GM21367 (cell line): ENCODE results near the gene SLC25A27.
A peak's percentile ranks its signal among the peaks of the same experiment; 100 is the strongest.
"Not testable (repeated sequence)": the region's sequence is repeated elsewhere in the genome, so short reads cannot be mapped to it uniquely, and the experiment has no call there.

Experiments used
- ATAC-seq: cut with Tn5 transposase; IDR thresholded peaks from one replicate; pipeline ENCODE4 v1.9.1; 2021; ENCODE audit not compliant: unreplicated experiment

Gene SLC25A27

GRCh38 chr6:46652603-46653438, at the start of gene SLC25A27, which contains the start of gene CYP39A1:
Gene SLC25A27, plus strand, starts transcription at chr6:46652975. Its CDS starts 218 bp downstream, at chr6:46653193.
Gene CYP39A1, minus strand, starts transcription at chr6:46652818. Its CDS starts 236 bp downstream, at chr6:46652582.
- peak; percentile 100 for ATAC-seq

DNA sequence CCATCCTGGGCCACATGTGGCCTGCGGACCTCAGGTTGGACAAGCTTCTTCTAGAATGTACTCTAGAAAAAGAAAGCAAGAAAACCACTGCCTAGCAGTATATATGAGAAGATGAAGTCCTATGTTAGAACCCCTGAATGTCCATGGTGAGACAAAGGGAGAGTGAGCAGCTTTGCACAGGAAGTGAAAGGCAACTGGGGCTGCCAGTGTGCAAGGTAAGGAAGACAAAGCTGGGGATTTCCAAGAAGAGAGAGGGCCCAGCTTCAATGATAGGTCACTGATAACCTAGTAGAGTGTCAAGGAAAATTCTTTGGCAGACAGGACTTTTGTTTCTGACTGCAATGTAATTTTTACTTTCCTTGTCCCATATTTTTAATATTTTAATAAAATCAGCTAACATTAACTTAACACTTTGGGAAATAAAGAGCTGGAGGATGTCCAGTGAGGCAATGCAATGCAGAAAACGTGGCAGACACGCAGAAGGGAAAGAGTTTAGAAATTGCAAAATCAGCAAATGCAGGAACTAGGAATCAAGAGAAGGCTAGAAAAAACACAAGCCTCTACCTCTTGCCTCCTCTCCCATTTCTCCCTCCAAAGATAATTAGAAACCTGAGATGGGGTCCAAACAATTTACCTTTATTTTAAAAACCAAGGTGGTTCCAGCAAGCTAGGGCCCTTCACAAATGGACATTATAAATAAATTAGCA, 47.5 kb upstream of the SLC25A27 start:
- ATAC-seq = no peak

- ATAC-seq = no peak
Observed at GRCh38 chr6:46606338-46606737, 46.4 kb upstream of the SLC25A27 start.

DNA sequence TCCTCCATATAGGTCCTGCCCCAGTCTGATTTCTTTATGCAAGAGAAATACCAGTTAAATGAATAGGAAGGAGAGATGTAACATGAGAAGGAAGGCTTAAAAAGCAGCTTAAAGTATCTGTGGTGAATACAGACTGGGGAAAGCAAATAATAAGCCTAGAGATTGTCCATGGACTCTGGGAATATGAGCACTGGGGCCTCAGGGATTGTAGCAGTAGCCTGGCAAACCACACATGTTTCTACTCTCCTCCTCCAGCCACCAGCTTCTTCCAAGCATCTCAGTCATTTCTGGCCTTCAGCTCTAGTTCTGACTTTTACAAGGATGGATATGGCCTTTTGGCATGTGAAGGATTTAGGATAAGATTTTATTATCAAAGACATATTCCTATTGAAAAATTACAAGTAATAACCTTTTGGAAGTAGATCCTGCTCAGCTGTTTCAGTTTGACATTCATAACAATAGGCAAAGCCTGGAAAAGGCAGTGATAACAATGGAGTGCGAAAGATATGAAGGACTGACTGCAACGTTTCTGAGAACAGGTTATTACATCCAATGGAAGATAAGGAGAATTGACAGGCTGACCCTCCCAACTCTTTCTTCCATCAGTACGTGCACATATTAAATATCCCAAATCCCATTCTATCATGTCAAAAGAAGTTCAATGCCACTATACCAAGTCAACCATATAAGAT, 41.8 kb upstream of the SLC25A27 start:
- ATAC-seq = no peak

- no peak for ATAC-seq
Observed at GRCh38 chr6:46612645-46613044, 40.1 kb upstream of the SLC25A27 start.

GRCh38 chr6:46618726-46619125, 34.0 kb upstream of the SLC25A27 start:
- no peak for ATAC-seq

DNA sequence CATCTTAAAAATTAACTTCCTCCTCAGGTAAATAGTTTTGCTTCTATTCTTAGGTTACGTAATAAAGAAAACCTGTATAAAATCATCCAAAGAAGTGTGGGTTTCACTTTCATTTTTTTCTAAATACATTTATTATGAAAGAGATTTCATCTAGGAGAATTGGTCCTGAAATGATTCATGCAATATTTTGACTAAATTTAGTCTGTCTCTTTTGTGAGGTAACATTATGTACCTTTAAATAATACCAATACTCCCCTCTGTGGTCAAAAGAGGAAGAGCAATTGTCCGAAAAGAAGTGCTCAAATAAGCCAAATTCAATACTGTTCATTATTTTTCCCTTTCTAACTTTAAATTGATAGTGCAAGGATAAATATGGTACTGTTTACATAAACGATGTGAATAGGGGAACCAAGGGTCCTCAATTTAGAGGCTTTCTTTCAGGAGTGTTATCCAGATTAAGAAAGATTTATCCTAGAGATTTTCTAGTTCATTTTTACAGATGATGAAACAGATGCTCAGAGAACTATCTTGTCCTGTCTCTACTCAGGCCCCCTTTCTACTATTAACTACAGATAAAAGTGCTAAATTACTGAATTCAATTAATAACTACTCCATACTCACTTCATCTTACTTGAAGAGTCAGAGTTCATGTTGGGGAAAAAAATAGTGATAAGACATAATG, 26.4 kb upstream of the SLC25A27 start:
- ATAC-seq = peak; percentile 79

DNA sequence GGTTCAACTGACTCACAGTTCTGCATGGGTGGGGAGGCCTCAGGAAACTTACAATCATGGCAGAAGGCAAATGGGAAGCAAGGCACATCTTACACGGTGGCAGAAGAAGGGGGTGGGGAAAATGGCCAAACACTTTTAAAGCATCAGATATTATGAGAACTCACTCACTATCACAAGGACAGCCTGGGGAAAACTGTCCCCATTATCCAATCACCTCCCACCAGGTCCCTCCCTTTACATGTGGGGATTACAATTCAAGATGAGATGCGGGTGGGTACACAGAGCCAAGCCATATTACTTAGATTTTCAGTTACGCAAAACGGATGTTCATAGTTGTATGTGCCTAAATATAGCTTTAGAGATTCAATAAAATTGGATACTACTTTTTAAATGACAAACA, 25.8 kb upstream of the SLC25A27 start:
- ATAC-seq = no peak

DNA sequence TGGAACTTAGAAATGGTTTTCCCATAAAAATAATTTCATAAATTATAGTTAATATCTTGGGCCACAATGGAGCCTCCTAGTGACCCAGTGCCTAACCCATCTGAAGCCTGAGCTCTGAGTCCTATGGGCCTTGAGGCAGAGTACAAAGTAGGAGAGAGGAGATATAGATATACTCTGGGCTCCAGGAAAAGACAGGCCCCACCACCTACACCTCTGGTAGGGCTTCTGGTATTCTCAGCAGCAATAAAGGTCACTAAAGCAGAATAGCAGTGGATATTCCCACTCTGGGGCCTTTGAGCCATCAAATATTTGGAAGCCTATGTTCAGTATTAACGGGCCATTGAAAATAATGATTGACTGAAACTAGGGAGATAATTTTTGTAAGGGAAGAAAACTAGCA, 24.3 kb upstream of the SLC25A27 start:
- ATAC-seq = no peak

DNA sequence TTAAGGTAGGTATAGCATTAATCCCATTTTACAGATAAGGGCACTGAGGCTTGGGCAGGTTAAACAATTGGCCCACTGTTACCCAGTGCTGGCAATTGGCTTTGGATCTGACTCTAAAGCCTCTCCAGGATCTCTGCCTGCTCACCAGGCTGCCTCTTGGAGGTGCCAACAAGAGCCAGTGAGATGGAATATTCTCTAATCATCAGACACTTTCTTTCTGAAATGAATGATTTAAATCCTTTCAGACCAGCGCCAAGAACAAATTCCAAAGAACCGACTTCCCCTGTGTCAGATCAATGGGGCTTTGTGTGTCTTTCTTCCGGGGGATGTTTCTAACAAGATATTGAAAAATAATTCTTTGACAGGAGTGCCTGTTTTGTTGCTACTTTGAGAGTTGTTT, 23.8 kb upstream of the SLC25A27 start:
- no peak for ATAC-seq

DNA sequence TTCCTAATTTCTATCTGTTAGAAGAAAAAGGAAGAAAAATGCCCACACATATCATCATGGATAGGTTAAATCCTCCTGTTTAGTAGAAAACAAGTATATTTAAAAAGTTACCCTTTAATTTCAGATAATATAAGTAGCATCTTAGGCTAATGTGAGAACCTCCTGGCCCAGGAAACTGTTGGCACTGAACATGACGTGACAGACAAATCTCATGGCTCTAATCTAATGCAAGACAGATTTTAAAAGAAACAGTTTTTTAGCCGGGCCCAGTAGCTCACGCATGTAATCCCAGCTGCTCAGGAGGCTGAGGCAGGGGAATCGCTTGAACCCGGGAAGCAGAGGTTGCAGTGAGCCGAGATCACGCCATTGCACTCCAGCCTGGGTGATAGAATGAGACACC, 23.1 kb upstream of the SLC25A27 start:
- no peak for ATAC-seq

GRCh38 chr6:46632053-46632452, 20.7 kb upstream of the SLC25A27 start:
- ATAC-seq = no peak

DNA sequence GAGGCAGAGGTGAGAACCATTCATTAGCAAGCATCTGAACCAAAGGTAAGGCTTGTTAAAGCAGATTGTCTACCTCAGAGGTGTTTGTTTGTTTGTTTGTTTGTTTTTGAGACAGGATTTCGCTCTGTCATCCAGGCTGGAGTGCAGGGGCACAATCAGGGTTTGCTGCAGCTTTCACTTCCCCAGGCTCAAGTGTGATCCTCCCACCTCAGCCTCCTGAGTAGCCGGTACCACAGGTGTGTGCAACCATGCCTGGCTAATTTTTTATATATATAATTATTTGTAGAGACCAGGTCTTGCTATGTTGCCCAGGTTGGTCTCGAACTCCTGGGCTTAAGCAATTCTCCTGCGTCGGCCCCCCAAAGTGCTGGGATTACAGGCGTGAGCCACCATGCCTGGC, 17.3 kb upstream of the SLC25A27 start:
- ATAC-seq = no peak

DNA sequence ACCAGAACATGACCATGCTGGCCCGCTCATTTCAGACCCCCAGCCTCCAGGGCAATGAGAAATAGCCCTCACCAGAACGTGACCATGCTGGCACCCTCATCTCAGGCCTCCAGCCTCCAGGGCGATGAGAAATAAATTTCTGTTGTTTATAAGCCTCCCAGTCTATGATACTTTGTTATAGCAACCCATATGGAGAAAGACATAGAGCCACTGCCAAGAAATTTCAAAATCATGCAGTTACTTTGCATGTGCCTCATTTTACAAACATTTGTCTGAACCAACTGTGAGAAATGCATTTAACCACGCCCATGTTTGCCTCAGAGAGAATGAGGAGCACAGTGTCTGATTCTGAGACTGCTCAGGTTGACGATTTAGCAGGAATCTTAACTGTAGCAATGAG, 15.6 kb upstream of the SLC25A27 start:
- ATAC-seq = no peak

DNA sequence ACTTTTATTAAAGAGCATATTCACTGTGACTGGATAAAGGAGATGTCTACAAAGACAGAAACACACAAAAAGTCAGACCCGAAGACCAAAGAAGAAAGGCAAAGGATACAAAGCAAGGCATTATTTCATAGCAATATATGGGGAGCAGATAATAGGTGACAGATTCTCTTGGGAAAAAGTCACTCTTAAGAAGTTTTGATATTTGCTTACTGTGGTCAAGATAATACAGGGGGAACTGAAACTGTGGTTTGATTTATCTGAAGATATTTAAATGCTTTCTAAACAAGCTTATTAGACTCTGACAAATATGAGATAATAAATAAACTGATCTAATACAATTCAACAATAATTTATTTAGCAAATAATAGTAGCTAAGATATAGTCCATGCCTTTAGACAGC, 14.8 kb upstream of the SLC25A27 start:
- ATAC-seq = no peak

- no peak for ATAC-seq
Observed at GRCh38 chr6:46638650-46639049, 14.1 kb upstream of the SLC25A27 start.

DNA sequence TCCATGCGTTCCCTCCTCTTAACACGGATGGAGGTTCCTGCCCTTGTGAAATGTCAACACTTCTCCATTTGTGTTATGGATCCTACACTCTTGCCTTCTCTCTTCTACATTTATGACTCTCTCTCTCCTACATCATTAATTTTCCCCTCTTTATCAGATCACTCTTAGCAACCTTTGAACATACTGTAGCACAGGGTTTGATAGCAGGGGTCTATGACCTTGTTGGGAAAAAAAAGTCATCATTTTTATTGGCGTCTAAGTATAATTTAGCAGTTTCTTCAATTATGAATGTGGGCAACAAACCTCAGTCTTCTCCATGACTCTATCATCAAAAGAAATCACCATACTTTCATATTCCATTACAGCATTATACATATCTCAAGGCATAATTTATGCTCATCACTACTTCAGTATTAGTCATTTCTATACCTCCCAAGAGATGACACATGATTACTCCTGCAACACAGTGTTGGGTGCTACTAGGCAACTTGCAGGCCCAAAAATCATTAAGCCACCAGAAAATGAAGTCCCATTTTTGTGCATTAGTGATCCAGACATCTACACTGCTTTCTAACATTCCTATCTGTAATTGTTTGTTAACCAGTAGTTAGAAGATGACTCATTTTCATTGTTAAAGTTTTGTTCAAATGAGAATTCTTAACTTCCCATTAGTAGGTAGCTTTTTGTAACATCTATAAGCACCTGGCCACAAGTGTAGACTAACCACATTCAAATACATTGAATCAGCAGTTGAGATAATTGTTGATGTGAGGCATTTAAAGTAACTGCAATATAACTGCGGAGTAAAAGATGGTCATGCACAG, 9.6 kb upstream of the SLC25A27 start:
- no peak for ATAC-seq

- no peak for ATAC-seq
Observed at GRCh38 chr6:46645265-46645664, 7.5 kb upstream of the SLC25A27 start.

DNA sequence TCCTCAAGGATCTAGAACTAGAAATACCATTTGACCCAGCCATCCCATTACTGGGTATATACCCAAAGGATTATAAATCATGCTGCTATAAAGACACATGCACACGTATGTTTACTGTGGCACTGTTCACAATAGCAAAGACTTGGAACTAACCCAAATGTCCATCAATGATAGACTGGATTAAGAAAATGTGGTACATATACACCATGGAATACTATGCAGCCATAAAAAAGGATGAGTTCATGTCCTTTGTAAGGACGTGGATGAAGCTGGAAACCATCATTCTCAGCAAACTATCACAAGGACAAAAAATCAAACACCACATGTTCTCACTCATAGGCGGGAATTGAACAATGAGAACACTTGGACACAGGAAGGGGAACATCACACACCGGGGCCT, 4.7 kb upstream of the SLC25A27 start:
- ATAC-seq = not testable (repeated sequence)

DNA sequence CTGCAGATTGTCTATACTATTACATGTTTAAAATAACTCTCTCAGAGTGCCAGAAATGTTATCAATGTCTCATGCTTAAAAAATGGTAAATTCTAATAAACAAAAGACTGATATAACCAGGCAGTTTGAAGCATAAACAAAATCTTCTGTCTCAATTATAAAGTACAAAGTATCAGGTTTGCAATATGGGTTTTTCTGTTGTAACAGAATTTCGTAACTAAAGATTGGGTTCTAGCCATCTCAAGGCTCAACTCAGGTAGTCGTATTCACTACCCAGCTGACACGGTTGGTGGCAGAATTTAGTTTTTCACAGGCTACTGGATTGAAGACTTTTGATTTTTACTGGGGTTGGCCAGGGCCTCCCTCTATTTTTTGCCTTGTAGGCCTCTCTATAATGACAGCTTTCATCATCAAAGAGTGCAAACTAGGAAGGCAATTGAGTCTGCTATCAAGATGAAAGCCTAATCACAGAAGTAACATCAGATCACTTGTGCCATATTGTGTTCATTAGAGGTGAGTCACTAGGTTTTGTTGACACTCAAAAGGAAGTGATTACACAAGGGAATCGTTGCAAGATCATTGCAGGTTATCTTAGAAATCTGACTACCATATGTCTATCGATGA, 3.8 kb upstream of the SLC25A27 start:
- ATAC-seq = no peak
